GM21717 (cell line): ENCODE results near the gene CDH11.

Experiments used
- ATAC-seq: cut with Tn5 transposase; IDR thresholded peaks from one replicate; pipeline ENCODE4 v1.9.1; 2021; ENCODE audit warnings: mild to moderate bottlenecking, moderate library complexity; ENCODE audit not compliant: unreplicated experiment

Gene CDH11, protein sequence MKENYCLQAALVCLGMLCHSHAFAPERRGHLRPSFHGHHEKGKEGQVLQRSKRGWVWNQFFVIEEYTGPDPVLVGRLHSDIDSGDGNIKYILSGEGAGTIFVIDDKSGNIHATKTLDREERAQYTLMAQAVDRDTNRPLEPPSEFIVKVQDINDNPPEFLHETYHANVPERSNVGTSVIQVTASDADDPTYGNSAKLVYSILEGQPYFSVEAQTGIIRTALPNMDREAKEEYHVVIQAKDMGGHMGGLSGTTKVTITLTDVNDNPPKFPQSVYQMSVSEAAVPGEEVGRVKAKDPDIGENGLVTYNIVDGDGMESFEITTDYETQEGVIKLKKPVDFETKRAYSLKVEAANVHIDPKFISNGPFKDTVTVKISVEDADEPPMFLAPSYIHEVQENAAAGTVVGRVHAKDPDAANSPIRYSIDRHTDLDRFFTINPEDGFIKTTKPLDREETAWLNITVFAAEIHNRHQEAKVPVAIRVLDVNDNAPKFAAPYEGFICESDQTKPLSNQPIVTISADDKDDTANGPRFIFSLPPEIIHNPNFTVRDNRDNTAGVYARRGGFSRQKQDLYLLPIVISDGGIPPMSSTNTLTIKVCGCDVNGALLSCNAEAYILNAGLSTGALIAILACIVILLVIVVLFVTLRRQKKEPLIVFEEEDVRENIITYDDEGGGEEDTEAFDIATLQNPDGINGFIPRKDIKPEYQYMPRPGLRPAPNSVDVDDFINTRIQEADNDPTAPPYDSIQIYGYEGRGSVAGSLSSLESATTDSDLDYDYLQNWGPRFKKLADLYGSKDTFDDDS

DNA sequence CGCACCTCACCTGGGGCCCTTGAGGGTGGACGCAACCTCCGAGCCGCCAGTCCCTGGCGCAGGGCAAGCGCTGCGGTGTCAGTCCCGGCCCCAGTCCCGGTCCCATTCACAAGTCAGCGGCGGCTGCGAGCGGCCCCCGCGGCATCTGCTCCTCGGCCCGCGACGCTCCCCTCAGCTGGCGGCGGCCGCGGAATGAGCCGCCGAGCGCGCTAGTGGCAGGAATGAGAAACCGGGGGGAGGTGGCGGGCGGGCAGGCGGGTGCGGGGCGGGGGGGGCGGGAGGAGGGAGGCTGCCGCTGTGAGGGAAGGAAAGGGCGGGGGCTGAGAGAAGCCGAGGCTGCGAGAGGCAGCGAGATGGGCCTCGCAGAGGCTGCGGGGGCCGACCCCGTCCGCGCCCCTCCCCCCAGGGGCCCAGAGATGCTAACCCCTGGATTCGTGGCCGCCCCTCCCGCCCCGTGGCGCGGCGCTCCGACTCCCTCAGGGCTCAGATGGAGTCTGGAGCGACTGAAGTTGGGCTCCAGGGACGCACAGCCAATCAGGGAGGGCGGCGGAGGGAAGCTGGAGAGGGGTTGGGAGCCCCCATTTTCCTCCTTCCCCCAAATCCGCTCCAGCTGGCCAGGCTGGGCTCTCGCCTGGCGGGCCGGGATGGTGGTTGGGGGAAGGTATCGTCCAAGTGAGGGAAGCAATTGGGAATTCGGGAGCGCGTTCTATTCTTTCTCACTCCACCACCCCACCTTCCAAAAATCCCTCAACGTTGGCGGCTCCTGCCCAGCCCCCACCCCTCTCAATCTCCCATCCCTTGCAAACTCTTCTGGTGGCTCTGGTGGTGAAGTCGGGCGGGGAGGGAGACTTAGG is at the start of gene CDH11:
Gene CDH11, minus strand, starts transcription at position 194 of the 854 bp plus-strand sequence. CDS start 117,194 bp downstream, outside the sequence.
- no peak for ATAC-seq

DNA sequence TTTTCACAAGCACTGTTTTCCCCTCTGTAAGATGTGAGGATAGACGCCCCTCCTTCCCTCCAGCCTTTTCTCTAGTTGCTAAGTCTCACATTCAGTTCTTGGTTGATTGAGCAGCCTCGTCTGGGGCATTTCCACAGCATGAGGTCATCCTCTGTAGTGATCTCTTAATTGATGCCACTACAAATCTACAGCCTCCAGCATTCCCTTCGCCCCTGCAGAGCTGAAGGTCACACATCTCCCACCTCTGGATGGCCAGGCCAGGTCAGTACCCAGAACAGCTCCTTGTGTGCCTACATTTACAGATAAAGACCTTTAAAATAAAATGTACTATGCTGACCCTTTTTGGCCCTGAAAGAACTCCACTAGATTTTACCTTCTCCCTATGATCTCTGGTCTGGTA is 32.5 kb upstream of the CDH11 start:
- no peak for ATAC-seq

DNA sequence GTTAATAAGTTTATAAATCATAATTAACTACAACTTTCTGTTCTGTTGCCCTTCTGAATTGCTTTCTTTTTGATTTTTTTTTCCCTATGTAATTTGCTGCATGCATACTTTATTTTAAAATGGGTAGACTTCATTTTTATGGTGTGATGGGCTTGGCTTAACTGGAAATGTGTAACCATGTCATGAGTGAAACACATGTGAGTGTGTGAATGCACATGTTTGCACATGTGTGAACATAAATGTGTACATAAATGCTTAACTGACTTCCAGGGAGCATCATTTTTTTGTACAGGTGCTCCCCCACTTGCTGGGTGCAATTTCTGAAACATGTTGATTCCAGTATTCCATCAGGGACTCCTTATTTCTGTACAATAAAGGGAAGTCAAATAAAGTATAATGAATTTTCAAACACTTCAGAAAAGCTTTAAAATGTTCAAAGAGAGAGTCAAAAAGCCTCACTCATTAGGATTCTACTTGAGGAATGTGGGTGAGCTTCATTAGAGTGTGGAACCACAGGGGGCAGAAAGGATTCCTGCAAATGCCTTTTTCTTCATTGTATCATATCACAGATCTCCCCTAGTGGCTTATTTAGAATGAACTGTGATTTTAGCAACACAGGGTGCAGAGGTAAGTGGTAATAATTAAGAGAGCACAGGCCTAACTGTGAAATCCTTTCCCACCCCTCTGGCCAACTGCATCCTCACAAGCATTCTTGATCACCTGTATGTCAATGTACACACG is 31.7 kb upstream of the CDH11 start:
- no peak for ATAC-seq

DNA sequence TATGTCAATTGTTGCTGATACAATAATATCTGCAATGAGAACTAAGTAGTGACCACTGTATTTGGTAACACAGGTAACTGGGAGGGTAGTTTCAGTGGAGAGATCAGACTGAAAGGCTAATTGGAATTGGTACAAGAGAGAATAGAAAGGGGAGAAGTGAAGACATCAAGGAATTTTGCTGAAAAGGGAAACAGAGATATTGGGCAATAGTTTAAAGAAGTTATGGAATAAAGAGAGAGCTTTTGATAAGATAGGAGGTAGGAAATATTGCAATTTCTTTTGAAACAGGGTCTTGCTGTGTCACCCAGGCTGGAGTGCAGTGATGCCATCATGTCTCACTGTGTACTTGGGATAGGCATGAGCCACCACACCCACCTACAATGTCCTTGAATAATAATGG is 26.9 kb upstream of the CDH11 start:
- ATAC-seq: no peak

DNA sequence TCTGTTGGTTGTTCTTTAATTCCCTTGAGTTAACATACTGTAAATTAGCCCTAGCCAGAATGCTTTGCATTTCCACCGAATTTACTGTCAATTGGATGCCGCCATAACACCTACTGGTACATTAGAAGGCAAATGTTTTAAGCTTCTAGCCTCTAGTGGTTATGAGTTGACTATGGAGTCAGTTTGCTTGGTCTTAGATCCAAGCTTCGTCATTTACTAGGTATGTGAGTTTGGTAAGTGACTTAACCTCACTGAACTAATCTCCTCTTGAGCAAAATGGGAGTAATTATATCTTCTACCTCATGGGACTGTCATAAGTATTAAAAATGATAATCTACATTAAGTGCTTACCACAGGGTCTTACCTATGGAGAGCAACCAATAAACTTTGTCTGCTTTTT is 20.4 kb upstream of the CDH11 start:
- ATAC-seq: no peak

DNA sequence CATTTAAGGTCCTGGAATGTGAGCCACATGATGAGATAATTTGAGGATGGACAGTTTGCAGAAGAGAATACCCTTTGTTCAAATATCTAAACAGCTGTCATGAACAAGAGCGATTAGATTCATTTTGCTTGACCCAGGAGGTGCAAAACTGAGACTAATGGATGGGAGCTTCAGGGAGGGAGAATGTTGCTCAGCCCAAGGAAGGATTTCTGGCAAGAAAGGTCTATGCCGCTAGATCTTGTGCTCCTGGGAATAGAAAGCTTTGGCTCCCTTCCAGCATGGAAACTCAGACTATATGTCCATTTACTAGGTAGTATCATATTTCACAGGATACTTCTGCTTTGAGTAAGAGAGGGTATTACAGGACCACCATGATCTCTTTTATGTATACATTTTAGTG is 14.8 kb upstream of the CDH11 start:
- ATAC-seq: no peak

DNA sequence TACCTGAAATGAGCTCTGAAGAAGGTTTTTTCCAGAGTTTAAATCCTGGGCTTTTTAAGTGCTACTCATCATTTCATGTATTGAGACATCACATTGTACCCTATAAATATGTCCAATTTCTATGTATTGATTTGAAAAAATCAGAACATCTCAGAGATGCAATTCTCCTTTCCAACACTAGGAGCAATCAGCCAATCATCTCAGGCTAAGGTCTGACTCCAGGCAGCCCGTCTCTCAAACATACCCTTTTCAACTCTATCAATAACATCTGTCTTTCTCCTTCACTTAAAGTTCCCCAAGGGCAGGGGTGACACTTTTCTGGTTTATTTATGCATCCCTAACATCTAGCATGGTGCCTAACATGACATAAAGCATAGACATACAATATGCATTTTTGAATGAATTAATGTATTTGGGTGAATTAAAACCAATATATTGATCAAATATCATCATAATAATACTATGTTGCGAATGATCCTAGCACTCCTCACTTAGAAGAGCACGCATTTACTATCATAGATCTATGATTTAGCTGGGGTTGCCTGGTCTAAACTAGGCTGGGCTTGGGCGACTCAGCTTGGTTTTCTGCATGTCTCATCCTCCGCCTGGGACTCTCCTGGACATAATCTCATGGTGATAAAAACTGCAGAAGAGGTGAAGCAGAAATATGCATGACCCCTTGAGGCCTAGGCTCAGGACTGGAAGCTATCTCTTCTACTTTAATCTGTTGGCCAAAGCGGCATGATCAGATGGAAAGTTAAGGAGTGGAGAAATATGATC is 5.2 kb upstream of the CDH11 start:
- ATAC-seq: no peak

DNA sequence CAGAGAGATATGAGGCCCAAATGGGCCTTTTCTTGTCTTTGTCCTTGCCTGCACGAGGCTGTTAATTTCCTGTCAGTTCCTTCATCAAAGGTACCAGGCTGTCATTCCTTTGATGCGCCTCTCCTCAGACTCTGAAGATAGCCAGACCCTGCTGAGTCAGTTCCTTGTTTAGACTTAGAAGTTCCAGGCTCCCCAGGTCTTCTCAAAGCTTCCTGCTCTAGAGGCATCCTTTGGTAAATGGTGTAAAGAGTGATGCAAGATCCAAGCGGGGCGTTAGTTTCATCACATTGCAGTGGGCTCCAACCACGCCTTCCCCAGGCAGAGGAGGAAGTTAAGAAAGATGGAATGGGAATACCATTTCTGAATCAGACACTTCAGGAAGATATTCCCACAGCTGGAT is 4.0 kb upstream of the CDH11 start:
- no peak for ATAC-seq

DNA sequence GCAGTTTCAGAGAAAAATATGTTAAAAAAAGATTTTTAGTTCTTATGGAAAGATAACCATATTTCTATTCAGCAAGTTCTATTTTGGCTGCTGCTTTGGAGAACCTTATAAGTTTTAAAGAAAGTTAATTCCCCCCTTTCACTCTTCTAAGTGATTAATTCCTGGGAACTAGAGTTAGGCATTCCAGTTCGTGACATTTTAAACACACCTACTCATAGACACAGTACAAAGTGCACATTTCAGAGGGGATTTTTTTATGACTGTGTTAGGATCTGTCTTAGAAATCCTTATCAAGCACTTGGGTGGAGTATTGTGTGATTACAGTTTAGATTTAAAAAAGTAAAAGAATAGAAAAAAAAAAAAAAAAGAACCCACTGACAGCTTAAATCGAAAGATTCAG is 3.5 kb upstream of the CDH11 start:
- ATAC-seq: no peak

DNA sequence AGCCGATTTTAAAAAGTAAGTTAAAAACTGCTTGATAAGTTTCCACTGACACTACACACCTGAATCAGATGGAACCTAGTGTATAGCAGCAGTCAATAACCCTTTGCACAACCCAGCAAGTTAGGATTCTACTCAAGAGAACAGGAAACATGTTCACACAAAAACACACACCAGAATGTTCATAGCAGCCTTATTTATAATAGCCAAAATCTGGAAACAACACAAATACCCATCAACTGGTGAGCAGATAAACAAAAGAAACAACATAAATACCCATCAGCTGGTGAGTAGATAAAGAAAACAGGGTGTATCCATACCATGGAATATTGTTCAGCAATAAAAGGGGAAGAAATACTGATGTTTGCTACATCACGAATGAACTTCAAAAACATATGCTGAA is 2.7 kb upstream of the CDH11 start:
- ATAC-seq: no peak

DNA sequence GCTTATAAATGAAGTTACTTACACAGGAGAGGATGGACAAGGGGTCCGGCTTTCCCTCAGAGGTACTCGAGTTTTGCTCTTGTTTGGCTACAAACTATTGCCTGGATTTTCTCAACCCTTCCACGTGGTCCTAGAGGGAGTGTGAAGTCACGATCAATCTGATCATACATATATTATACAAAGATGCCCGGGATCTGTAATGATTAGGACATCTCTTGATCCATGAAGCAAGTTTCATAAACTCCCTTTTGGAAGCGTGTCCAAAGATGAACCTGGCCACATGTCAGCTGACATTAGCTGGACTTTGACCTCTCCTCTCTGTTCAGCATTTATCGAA is 2.3 kb upstream of the CDH11 start:
- no peak for ATAC-seq

DNA sequence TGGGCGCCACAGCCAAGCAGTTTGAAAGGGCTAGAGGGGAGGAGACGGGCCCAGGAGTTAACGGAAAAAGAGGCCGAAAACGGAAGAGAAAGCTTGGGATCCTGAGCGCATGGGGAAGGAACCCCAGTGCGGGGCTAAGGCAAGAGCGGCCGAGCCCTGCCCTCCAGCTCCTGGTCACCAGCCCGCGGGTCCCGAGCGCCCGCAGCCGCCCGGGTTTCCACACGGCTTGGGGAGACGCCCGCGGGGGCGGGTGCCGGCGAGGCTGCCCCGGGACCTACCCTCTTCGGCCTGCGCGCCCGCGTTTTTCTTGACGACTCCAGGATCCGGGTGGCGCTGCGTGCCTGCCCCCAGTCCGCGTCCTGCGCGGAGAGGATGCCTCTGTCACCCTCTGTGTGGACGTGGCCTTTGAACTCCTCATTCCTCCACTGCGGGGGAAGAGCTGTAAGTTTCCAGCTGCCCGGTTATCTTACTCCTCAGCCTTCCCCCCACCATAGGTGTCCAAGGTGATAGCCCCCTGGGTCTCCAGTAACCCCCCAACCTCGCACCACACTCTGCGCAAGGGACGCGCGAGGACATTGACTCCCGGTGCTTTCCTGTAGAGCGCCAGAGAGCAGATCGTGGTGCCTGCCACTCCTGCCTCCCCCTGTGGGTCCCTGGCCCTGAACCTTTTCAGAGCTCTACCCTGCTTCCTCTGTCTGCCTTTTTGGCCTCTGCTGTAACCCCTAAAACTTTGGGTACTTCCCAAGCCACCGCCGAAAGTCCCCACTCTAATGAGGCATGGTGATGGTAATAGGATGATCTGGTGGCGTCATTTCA is 1.7 kb upstream of the CDH11 start:
- no peak for ATAC-seq

DNA sequence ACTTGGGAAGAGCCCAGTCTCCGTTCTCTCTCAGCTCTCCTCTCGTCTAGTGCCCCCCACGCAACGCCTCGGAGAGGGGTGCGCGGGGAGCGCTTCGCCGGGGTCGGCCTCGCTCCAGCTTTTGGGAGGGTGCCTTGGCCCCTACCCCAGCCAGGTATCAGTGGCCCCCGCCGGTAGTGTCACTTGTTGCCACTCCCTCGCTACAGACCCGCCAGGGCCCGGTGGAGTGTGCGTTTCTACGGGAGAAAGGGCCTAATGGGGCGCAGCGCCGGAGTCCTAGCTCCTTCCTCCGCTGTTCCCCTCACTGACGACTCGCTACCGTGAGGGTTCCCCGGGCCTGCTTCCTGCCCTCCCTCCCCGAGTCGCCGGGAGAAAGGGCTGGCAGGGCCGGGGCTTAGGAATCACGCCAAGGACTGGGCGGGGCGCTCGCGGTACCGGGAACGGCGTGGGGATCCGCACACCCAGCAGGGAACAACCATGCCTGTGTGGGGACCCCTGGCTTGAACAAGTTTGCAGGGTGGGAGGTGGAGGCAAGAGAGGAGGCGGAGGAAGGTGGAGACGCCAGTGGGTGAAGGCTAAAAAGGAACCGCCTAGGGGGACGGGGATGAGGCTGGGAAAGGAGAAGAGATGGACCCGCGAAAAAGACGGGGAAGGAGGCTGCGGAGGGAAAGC is 997 bp upstream of the CDH11 start:
- no peak for ATAC-seq

DNA sequence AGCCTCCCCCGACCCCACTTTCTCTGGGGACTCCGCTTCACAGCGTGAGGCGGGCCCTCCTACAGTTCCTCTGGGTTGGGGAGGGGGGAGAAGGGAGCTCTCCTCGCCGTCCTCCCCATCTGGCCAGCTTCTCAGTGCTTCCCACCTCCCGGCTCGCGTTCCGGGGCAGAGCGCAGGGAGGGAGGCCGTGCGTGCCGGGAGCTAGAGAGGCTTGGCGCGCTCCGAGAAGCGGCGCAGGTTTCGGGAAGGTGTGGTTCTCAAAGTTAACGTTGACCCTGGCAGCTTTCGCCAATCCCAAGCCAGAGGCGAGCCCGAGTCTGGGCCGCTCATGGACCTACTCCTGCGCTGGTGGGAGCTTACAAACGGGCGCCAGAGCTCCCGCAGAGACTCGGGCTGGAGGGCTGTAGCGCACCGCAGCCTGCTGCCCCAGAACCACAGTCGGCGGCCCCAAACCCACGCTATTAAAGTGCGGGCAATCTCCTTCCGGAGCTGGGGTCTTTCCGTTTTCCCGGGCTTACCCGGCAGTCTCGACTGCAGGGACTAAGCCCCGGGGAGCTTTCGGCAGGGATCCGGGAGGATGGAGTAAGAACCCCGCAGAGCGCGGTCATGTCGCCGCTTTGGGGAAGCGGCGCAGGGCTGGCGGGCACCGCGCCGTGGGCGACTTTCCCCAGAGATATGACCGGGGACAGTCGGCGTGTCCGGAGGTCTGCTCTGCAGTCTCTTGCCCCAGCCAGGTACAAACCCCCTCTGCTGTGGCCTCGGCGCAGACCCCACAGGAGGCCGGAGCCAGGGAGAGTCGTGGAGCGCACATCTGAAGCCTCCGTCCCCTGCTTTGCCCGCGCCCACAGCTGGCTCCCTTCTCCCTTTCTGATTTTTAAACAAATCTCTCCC is 787 bp downstream of the CDH11 start:
- ATAC-seq: no peak

DNA sequence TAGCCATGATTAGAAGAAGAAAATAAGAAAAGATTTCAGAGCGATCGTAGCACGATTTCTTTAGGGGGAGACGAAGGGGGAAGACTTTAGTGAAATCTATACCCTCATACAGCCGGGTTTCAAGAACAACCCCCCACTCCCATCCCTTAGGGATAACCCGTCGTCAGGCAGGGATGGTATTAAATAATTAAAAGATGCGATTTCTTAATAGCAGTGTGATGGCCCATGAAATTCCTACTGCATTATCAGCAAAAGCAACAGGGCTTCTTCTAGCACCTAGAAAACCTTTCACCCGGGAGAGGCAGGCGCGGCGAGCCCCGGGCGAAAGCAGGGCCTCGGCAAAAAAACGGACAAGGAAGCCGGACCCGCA is 1.4 kb downstream of the CDH11 start:
- ATAC-seq: no peak

DNA sequence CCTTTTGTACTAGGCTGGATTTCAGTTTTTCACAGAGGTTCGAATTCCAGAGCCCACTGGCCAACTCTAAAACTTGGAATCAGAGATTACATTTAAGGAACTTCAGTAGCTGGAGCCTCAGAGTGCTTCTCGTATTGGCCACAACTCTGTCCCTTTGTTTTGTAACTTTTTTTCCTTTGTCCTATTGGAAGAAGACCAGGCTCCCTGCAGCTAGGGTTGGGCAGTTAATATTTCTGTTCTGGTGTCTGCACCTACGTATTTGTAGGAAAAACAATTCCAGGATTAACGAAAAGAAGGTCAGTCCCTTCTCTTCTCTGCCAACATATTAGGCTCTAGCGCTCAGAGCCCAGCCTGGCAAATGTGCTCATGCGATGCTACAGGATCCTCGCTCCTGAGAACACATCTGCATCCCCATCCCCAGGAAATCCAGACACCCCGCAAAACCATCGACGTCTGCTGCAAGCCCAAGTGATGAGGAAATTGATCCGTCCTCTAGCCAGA is 1.9 kb downstream of the CDH11 start:
- no peak for ATAC-seq

DNA sequence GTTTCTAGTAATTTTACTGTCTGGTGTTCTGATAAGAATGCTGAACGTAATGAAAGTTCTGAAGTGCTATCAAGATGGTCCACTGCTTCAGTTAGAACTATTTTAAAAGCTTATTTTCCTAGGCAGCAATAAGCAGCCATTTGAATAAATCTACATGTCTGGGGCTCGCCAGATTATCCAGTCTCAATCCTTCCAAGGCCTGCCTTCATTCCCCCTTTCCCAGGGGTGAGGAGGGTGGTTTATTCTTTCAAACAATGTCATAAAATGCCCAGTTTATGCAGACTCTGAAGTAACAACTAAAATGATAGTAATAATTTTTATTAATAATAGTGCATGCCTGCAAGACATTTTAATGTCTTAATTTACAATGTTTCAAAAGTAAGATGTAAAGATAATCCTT is 2.4 kb downstream of the CDH11 start:
- ATAC-seq: no peak

DNA sequence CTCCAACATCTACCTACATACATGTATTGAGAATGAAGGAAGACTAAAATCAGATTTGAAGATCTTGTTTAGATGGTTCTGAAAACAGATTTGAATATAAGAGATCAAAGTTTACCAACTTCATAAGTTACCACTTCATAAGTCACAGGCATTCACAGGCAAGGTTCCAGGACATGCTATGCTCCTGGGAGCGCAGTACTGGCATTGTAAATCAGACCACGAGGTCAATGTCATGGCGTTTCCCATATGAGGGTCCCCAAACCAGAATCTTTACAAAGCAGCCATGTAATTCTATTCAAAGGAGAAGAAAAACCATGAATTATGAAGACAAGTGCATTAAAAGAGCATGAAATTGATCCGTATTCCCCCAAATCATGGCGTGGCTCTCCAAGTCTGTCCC is 3.0 kb downstream of the CDH11 start:
- no peak for ATAC-seq
